Embryonic facial prominence (tissue), 1 donor: ENCODE measurements around the gene RAPGEF4.
"Not testable (repeated sequence)": the region's sequence is repeated elsewhere in the genome, so short reads cannot be mapped to it uniquely, and the experiment has no call there.

Experiments
- DNase-seq: peaks from one replicate; pipeline ENCODE4 v3.0.0-alpha.2; 2016; ENCODE audit errors: extremely low spot score

The RAPGEF4 gene

GRCh38 chr2:173093617-173094016, 358.0 kb downstream of the RAPGEF4 start:
- DNase-seq, result not testable (repeated sequence)

- DNase-seq, result no peak
Measured at GRCh38 chr2:173094731-173095130, 359.1 kb downstream of the RAPGEF4 start.

GRCh38 chr2:173095356-173095755, 359.7 kb downstream of the RAPGEF4 start:
- no peak for DNase-seq

- DNase-seq, result no peak
Measured at GRCh38 chr2:173099271-173099670, 363.6 kb downstream of the RAPGEF4 start.

GRCh38 chr2:173099804-173100203, 364.2 kb downstream of the RAPGEF4 start:
- DNase-seq, result no peak

GRCh38 chr2:173101687-173102086, 366.0 kb downstream of the RAPGEF4 start:
- no peak for DNase-seq
